ENCODE results near the gene BEST1. TPM values are rescaled to one million over a fixed set of nuclear protein-coding genes. Genes with fewer than 3 reads are reported as not detected.

Gene BEST1
- total and polyA plus RNA-seq, 2 of the 13 experiments (the other 11 are each of a cell fraction or from before 2014, with no cell fraction given): 0.09 to 0.65 TPM

GRCh38 chr11:61905801-61906521 is 44.2 kb upstream of the BEST1 start:
- CTCF ChIA-PET (ENCODE audit: low intra/inter-chr PET ratio, low total read pairs): interaction anchor here (1.3 kb wide), 1 partner anchor 11 kb away, joined by 4 read pairs; no protein-coding TSS in a partner anchor
- Histone ChIP-seq H3K4me1 (ENCODE audit: insufficient read depth, low read length) (peaks cover 33% of the 10 kb centered on the region), H3K9ac (ENCODE audit: insufficient read depth, low read depth, low read length) (no peak overlapping the region), H3K9me3 (ENCODE audit: low read length) (no peaks in the 10 kb centered on the region), H3K4me2 (ENCODE audit: low read depth, low read length) (no peak overlapping the region), H3K27ac (ENCODE audit: extremely low read length, insufficient read depth, low read length) (no peak overlapping the region), H3K27me3 (ENCODE audit: control insufficient read depth in 1 of 2, insufficient read depth in 2 of 2, low read length in 2 of 2) (peaks cover 0 to 5% of the 10 kb centered on the region in 2 experiments; a peak in 1 of 5 replicates), H3K4me3 (replicated peaks in 1 of 3; ENCODE audit: insufficient read depth in 1 of 3, low read depth in 2 of 3, low read length in 3 of 3) (no peak overlapping the region), H3K36me3 (replicated peaks in 1 of 2; ENCODE audit: control insufficient read depth in 1 of 2, insufficient read depth in 2 of 2, low read length in 2 of 2) (no peaks in the 10 kb centered on the region), H3K79me2 (ENCODE audit: insufficient read depth, low read length) (no peaks in the 10 kb centered on the region), H2AFZ (ENCODE audit: low read length) (no peak overlapping the region), H4K20me1 (ENCODE audit: insufficient read depth, low read length) (no peaks in the 10 kb centered on the region)
- FAIRE-seq: no peak
- ATAC-seq: no peak
- no peak for DNase-seq (ENCODE audit: low spot score)
- POLR2A ChIA-PET: interaction anchor here (0.5 to 2.3 kb wide), 3 partner anchors 10 to 58 kb away, joined by 4 to 11 read pairs (median 5); no protein-coding TSS in a partner anchor
- TF ChIP-seq ZNF768 (CRISPR knock-in tag; IDR thresholded peaks at IDR 0.05): peak; percentile 93
- no peak for TF ChIP-seq BHLHE40 (IDR thresholded peaks at IDR 0.05; ENCODE audit: low read length)
- intact Hi-C loops (cut with micrococcal nuclease; ENCODE audit: unreplicated experiment): no loop called here
- no TSS peak for BruUV-seq (replicated peaks)
- in situ Hi-C loops (cut with HindIII; ENCODE audit: extremely low pct_ligation_motif_present, low pct_unique_long_range_greater_than_20kb): no loop called here
- WGBS (ENCODE audit: low lambda C conversion rate): 97% methylated on average over 5 of the region's 14 CpGs

GRCh38 chr11:61906522-61906909 is 43.6 kb upstream of the BEST1 start:
- Histone ChIP-seq H3K9ac (ENCODE audit: insufficient read depth, low read depth, low read length) (no peak overlapping the region), H3K4me1 (ENCODE audit: insufficient read depth, low read length) (peaks cover 38% of the 10 kb centered on the region), H3K36me3 (replicated peaks in 1 of 2; ENCODE audit: control insufficient read depth in 1 of 2, insufficient read depth in 2 of 2, low read length in 2 of 2) (no peaks in the 10 kb centered on the region), H3K79me2 (ENCODE audit: insufficient read depth, low read length) (no peaks in the 10 kb centered on the region), H3K9me3 (ENCODE audit: low read length) (no peaks in the 10 kb centered on the region), H2AFZ (ENCODE audit: low read length) (no peak overlapping the region), H3K4me2 (ENCODE audit: low read depth, low read length) (no peak overlapping the region), H3K27ac (ENCODE audit: extremely low read length, insufficient read depth, low read length) (no peak overlapping the region), H3K4me3 (replicated peaks in 1 of 3; ENCODE audit: insufficient read depth in 1 of 3, low read depth in 2 of 3, low read length in 3 of 3) (no peak overlapping the region), H4K20me1 (ENCODE audit: insufficient read depth, low read length) (no peaks in the 10 kb centered on the region), H3K27me3 (ENCODE audit: control insufficient read depth in 1 of 2, insufficient read depth in 2 of 2, low read length in 2 of 2) (peaks cover 1 to 8% of the 10 kb centered on the region in 2 experiments; a peak in 2 of 5 replicates)
- TF ChIP-seq ZNF12 (CRISPR knock-in tag; IDR thresholded peaks at IDR 0.05) (no peak), PCBP1 (IDR thresholded peaks at IDR 0.05; ENCODE audit: borderline replicate concordance, low read depth, low read length) (0 out of 2 replicates have a peak, but pooled peaks have one; percentile 24)
- POLR2A ChIA-PET: interaction anchor here (1.0 kb wide), 1 partner anchor 17 kb away, joined by 4 read pairs; no protein-coding TSS in a partner anchor
- 89% methylated on average over 7 of the region's 14 CpGs for WGBS (ENCODE audit: low lambda C conversion rate)
- in situ Hi-C loops (cut with HindIII; ENCODE audit: extremely low pct_ligation_motif_present, low pct_unique_long_range_greater_than_20kb) (no loop called here), intact Hi-C loops (cut with micrococcal nuclease; ENCODE audit: unreplicated experiment) (no loop called here)
- FAIRE-seq (no peak), DNase-seq (ENCODE audit: low spot score) (no peak), ATAC-seq (no peak)
- BruUV-seq (replicated peaks): no TSS peak
- CTCF ChIA-PET (ENCODE audit: low intra/inter-chr PET ratio, low total read pairs): no interaction called here
